ENCODE measurements around the gene UEVLD. TPM values are rescaled to one million over a fixed set of nuclear protein-coding genes. Genes with fewer than 3 reads are reported as not detected.

The UEVLD gene
- polyA plus RNA-seq, 2 of the 4 experiments (the other 2 are of a cell fraction): 34.7 to 41.2 TPM

- Histone ChIP-seq H3K27ac (no peak overlapping the region), H3K4me1 (peaks cover 31% of the 10 kb centered on the region), H3K4me2 (no peak overlapping the region), H3K4me3 (no peak overlapping the region), H3K9me3 (no peaks in the 10 kb centered on the region)
- DNase-seq (ENCODE audit: low read depth in 1 of 2, low spot score in 1 of 2) (no peak), ATAC-seq (no peak), FAIRE-seq (no peak)
- no peak for TF ChIP-seq HDAC2 (IDR thresholded peaks at IDR 0.05)
- TF ChIP-seq NPAS2 (CRISPR knock-in tag; IDR thresholded peaks at IDR 0.05; ENCODE audit: borderline replicate concordance): no peak
- TF ChIP-seq HOXB5 (CRISPR knock-in tag; IDR thresholded peaks at IDR 0.05): no peak
- no peak for TF ChIP-seq RCOR1 (IDR thresholded peaks at IDR 0.05; ENCODE audit: low read depth, low read length)
- TF ChIP-seq RFX5 (IDR thresholded peaks at IDR 0.05): no peak
- TF ChIP-seq RNF2 (IDR thresholded peaks at IDR 0.05; ENCODE audit: borderline replicate concordance, low read depth): no peak
- TF ChIP-seq POLR2AphosphoS2 (conservative IDR thresholded peaks at IDR 0.05; ENCODE audit: low read length): no peak
- TF ChIP-seq ZNF302 (CRISPR knock-in tag; IDR thresholded peaks at IDR 0.05): no peak
- no peak for TF ChIP-seq JUNB (IDR thresholded peaks at IDR 0.05)
- no peak for TF ChIP-seq MYC (IDR thresholded peaks at IDR 0.05; ENCODE audit: borderline replicate concordance, low read length)
- no peak for TF ChIP-seq NR3C1 (IDR thresholded peaks at IDR 0.05)
- no peak for TF ChIP-seq BCL3 (IDR thresholded peaks at IDR 0.05)
- no peak for TF ChIP-seq JUN (IDR thresholded peaks at IDR 0.05)
- TF ChIP-seq TP53 (CRISPR knock-in tag; IDR thresholded peaks at IDR 0.05): no peak
- TF ChIP-seq USF2 (IDR thresholded peaks at IDR 0.05): no peak
- no peak for TF ChIP-seq CEBPB (IDR thresholded peaks at IDR 0.05)
- CTCF ChIA-PET: interaction anchor here (0.7 to 1.5 kb wide), 2 partner anchors 20 to 35 kb away, joined by 3 read pairs; no protein-coding TSS in a partner anchor
- WGBS (ENCODE audit: missing lambda C conversion rate): 60% methylated on average over 3 of the region's 3 CpGs
- POLR2A ChIA-PET: no interaction called here
Measured at GRCh38 chr11:18533365-18533764, 55.2 kb downstream of the UEVLD start.

- POLR2A ChIA-PET: interaction anchor here (0.7 to 1.9 kb wide), 10 partner anchors 8 to 194 kb away, joined by 3 to 14 read pairs (median 4); partner anchors contain the start of genes LDHA and SPTY2D1
Measured at GRCh38 chr11:18527512-18527911, 61.0 kb downstream of the UEVLD start.

More at GRCh38 chr11:18527512-18527911, 61.0 kb downstream of the UEVLD start:
- no peak for TF ChIP-seq FOSL2 (IDR thresholded peaks at IDR 0.05)
- peak; percentile 70 for TF ChIP-seq FOSL2 (CRISPR knock-in tag; IDR thresholded peaks at IDR 0.05)
- TF ChIP-seq REST (IDR thresholded peaks at IDR 0.05): no peak
- TF ChIP-seq GATA3 (IDR thresholded peaks at IDR 0.05; ENCODE audit: borderline replicate concordance): no peak
- peak in 1 of 2 experiments; percentile 18; a peak in 1 of 4 replicates for TF ChIP-seq CEBPB (IDR thresholded peaks at IDR 0.05)
- TF ChIP-seq CHD2 (IDR thresholded peaks at IDR 0.05; ENCODE audit: low read length, partially characterized antibody): no peak
- peaks cover 49% of the 10 kb centered on the region for H3K4me1 ChIP-seq
- DNase-seq (ENCODE audit: low read depth in 1 of 2, low spot score in 1 of 2) (peak; percentile 36 to 44), FAIRE-seq (no peak), ATAC-seq (peak in 1 of 2 experiments; percentile 3; a peak in 3 of 6 replicates)
- peak overlapping the region; percentile 92 to 96 for H3K27ac ChIP-seq
- H3K4me3 ChIP-seq: peak overlapping the region; percentile 81
- CTCF ChIA-PET: interaction anchor here (1.0 to 2.1 kb wide), 5 partner anchors 8 to 272 kb away, joined by 3 to 7 read pairs (median 3); no protein-coding TSS in a partner anchor
- WGBS (ENCODE audit: missing lambda C conversion rate): 10% methylated on average over 5 of the region's 5 CpGs
- H3K9me3 ChIP-seq: no peaks in the 10 kb centered on the region
- H3K4me2 ChIP-seq: peak overlapping the region; percentile 88

Measured in A549 (cell line).